GM21619 (cell line): ENCODE data around the gene BTG3.

ENCODE experiments used
- ATAC-seq: cut with Tn5 transposase; IDR thresholded peaks from one replicate; pipeline ENCODE4 v1.9.1; 2021; ENCODE audit not compliant: unreplicated experiment

BTG3 gene

DNA sequence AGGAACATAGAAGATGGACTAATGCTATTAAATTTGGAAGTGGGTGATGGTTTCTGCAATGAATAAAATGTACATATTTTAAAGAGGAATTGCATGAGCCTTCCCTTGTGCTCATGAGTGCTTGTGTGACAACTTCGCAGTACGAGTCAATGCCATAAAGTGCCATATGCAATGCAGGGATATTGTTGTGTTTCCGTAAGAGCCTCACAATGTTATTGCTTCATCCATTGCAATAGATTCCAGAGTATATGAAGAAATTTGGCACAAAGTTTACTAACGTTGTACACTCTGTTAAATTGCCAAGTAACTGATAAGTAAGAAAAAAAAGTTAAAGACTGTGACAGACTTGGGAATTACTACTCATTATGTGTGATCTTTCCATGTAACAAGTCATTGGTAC is 22.3 kb downstream of the BTG3 start:
- ATAC-seq: no peak

DNA sequence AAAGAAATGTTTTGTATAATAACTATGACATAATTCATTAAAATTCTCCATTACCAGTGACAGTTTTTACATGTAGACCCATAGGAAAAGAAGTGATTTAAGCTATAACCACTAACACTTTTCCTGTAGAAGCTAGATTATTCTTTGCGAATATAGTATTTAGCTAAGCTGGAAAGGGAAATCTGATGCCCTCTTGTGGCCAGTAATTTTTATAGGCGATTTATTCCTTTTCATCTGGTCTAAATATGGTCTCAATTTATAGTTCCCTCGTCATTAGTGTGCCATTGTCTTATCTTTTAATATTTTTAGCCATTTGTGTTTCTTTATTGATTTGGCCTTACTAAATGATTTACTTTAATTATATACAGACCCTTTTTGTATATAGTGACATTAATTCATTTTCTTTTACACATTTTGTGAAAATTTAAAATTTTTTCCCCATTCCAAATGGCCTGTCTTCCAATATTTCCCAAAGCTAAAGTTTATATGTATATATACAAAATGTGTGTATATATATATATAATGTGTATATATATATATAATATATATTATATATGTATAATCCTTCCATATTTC is 26.7 kb downstream of the BTG3 start:
- no peak for ATAC-seq

DNA sequence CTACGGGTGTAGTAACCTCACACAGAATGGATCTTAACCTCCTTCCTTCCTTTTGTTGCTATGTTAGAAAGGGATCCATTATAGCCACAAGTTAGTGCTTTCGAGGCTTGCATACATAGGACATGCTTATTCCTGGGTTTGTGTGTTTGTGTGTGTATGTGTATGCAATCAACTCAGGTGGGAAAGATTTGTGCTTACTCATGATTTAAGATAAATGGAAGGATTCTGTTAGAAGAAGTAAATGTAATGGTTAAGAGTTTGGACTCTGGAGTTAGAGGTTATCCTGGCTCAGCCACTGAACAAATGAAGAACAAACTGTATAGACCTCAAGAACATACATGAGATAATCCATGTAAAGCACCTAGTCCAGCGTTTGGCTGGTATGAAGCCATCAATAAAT is 28.8 kb downstream of the BTG3 start:
- no peak for ATAC-seq

DNA sequence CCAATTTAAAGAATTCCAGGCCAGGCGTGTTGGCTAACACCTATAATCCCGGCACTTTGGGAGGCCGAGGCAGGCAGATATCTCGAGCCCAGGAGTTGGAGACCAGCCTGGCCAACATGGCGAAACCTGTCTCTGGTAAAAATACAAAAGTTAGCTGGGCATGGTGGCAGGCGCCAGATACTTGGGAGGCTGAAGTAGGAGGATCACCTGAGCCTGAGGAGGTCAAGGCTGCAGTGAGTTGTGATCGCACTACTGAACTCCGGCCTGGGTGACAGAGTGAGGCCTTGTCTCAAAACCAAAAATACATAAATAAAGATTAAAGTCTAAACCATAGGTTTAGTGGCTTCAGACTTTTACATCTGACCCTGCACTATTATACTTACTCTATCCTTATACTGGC is 32.4 kb downstream of the BTG3 start:
- ATAC-seq: no peak

DNA sequence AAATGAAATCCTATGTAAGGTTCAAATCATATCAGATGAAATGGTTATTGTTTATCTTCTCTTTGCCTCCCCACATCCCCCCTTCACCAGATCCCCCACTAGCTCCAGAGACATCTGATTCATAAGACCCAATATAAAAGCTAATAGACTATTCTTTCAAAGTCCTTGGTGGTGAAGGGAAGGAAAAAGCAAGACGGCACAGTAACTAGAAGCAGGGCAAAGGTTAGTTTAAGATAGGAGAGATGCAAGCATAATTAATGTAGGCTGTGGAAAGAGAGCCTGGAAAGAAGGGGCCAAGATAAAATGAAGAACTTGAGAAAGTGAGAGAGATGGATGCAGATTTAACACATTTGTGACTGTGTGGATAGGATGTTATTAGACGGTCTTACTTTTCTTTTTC is 33.8 kb downstream of the BTG3 start:
- ATAC-seq: no peak

DNA sequence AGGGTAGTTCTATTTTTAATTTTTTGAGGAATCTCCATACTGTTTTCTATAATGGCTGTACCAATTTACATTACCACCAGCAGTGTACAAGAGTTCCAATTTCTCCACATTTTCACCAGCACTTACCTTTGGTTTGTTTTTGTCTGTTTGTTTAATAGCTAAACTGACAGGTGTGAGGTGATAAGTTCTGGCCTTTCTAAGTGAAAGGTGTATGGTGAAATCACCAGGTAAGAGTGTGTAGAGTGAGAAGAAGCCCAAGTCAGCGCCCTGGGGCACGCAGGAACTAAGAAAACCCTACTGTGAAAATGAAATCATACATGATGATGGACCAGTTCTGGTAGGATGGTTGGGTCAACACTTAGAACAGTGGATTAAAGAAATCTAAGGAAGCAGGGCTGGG is 34.5 kb downstream of the BTG3 start:
- no peak for ATAC-seq

DNA sequence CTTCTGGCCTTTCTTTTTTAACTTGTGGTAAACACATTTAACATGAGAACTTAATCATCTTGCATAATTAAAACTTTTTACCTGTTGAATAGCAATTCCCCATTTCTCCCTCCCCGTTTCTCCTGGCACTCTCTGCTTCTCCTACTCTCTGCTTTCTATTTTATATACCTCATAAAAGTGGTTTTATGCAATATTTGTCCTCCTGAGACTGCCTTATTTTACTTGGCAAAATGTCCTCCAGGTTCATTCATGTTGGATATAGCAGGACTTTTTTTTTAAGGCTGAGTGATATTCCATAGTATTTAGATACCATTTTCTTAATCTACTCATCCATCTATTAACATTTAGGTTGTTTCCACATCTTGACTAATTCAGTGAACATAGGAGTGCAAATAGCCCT is 35.0 kb downstream of the BTG3 start:
- ATAC-seq: no peak

DNA sequence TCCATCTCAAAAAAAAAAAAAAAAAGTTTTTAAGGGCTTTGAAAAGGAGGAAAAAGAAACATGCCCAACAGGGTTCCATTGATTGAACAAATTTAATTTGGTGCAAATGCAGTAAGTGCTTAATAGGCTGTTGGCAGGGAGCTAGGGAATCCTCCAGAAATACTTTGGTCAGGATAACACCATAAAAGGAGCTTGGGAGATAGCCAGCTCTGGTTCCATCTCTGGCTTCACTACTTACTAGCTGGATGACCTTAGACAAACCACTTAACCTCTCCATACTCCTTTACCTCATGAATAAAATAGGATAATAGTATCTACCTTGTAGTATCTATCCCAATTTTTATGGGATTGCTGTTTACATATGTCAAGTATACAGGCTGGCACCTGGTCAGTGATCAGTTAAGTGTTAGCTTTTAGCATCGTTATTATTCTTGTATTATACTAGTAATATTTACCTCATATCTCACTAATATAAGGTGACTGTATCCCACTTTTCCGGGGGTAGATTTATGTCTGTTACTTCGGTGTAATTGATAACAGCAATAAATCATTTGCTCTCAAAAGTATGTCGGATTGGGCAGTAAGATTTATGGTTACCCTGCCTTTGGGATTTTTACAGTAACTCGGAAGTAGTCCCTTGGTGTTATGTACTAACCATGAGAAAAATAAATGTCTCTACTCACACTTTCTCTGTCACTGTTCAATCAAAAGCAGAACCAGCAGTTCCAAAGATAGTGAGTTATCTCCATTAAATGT is 36.4 kb downstream of the BTG3 start:
- ATAC-seq: no peak

DNA sequence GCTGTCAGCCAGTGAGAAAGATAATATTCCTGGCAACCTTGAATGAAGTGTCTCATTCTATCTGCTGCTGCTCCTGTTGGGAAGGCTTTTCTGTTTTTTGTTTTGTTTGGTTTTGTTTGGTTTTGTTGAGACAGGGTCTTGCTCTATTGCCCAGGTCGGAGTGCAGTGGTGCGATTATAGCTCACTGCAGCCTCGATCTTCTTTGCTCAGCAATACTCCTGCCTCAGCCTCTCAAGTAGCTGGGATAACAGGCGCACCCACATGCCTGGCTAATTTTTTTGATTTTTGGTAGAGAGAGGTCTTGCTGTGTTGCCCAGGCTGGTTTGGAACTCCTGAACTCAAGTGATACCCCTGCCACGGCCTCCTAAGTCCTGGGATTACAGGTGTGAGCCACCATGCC is 37.6 kb downstream of the BTG3 start:
- ATAC-seq: no peak

DNA sequence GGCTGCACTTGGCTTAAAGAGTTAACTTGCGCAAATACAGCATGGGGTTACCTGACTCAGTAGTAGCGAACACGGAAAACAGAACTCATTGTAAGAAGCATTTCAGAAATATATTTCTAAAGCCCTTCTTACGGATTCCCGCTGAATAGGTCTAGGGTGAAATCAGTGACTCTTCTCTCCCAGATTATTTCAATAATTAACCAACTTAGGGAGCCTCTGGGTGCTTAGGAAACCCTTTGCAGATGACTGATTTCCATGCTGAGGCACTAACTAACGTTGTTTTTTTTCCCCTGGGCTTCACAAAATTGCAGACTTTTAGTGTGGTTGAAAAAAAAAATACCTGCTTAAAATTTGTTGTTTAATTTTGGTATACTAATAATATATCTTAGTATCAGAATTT is 40.3 kb downstream of the BTG3 start:
- ATAC-seq: no peak

DNA sequence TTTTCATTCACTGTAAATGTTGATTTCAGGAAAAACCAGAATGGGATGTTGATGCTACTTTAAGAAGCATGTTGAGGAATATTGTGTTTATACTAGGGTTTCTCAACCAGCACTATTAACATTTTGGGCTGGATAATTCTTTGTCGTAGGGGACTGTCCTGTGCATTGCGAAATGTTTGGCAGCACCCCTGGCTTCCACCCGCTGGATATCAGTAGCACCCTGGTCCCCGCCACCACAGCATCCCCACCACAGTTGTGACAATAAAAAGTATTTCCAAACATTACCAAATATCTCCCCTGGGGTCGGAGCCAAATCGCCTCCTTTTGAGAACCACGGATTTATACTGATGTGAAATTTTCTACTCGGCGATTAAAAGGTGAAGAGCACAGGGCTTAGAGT is 41.9 kb downstream of the BTG3 start:
- no peak for ATAC-seq

DNA sequence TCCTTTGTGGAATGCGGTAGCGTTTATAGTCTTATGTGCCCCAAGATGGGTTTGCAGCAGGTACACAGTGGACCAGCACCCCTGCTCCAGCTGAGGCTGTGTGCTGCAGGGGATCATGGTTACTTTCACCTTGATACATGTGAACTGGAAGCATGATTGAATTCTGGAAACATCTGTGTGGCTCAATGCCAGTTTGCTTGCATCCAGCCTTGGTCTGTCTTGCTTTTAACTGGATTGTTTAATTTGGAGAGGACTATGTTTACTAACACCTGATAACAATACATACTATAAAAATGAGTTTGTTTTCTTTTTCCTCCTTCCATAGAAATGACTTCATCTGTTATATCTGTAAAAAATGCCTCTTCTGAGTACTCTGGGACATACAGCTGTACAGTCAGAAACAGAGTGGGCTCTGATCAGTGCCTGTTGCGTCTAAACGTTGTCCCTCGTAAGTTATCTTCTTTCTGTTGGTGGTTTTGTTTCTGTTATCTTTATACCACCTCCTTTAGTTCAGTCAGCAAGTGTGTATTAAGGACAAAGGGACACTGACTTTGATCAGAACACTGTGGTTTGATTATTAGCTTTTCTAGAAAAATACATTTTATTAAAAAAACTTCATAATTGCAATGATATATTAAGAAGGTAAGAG is 52.2 kb downstream of the BTG3 start:
- no peak for ATAC-seq

DNA sequence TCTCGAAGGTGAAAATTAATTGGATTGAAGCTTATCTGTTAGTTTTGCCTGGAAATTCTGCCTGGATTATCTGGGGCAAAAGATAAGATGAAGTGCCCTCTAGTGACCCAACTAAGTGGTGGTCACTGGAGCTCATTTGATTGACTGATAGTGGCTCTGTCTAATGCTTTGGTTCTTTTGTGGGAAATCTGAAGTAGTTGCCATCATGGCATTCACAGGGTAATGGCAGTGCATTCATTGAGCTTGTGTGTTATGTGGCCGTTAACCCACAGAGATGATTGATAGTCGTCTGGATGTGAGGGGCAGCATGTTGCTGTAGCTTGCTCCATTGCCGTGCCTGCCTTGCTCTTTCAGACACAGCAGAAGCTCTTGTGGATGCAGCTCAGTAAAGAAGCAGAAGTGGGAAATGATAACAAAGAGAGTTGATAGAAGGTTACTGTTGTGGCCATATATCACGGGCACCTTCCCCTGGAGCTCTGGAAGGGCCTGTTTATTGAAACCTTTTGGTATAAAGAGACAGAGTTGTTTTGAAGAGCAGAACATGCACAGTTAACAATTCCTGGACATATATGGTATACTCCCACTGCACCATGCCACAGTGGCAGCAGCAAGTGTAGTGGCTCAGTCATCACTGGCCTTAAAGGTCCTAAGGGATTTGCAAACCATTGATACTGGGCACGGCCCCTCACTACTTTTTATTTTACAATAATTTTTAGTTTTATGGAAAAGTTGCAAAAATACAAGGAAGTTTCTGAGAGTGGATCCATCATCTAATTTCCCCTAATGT is 57.8 kb downstream of the BTG3 start:
- no peak for ATAC-seq

DNA sequence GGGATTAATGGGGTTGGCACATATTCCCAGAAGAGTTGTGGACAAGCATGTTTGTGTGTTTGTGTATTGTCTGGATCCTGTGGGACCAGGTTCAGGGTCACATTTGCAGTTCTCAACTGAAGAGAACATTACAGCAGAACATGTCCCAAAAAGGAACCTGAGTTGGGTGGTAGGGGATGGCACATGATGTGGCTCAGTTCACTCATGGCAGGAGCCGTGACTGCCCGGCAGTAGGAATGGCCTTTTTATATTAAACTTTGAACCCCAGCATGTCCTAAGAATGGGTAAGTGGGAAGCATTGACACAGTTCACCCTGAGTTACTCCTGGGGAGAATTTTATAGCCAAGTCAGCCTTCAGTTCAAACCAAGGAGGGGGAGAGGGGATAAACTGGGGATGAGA is 58.6 kb downstream of the BTG3 start:
- ATAC-seq: no peak

DNA sequence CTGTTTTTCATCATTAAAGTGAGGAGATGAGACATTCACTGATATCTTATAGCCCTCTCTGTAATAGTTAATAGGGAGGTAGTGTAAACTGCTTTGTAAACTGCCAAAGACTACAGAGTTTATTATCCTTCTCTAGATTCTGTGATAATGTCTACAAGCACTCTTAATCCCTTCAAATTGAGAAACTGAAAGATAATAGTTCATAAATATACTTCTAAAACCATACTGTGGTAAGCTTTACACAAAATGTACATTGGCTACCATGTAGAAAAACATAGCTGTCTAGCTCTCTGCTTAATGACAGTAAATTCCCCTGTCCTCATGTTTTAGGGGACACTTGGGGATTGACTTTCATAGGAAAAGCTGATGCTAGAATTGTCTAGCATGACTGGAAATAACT is 60.3 kb downstream of the BTG3 start:
- ATAC-seq: no peak

DNA sequence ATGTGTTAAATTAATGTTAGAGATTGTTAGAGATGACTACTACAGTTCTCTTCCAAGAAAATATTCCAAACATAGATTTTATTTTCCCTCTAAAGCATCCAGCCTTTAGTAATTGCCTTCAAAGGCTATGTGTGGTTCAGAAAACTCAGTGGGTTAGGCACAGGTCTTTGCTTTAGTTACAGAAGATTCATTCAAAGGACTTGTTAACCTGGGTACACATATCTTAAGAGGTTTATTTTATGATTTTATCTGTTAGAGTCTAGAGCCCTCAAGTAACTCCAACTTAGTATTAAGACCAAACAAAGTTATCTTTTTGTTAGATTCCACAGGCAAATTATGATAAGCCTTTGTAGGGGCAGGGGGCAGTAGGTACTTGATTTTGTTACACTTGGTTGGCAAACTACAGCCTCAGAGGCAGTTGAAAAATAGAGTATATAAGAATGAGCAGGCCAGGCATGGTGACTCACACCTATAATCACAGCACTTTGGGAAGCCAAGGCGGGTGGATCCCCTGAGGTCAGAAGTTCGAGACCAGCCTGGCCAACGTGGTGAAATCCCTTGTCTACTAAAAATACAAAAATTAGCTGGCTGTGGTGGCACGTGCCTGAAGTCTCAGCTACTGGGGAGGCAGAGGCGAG is 61.9 kb downstream of the BTG3 start:
- ATAC-seq: no peak

DNA sequence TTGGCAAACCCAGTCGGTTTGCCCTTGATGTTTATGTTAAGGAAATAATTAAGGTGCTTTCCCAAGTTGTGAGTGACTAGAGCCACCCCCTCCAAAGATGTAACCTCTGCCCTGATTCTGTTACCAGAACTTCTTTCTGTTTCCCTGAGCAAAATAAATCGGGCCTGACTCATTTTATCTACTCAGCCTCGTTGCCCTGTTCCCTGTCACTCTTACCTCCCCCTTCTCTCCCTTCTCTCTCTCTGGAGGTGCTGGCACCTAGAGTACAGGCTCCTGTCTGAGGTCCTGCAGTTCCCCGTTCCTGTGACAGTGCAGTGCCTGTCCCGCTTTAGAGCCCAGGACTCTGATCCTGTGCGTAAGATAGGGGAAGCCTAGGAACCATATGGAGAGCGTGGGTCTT is 64.4 kb downstream of the BTG3 start:
- no peak for ATAC-seq

DNA sequence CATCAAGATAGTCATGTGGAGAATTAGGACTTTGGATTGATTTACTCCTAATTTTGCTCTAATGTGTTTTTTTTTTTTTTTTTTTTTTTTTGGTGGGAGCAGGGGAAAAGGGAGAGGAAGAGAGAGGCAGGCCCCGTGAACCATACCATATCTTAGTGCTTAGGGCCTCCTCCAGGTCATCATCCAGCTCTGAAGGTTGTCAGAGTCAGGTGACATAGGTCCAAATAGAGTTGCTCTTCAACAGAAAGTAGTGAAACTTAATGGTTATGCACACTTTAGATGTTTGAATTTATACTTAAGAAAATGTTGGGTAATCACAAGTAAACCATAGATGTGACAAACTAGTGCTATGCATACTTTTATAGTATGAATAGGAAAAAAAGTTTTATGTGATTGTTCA is 67.7 kb downstream of the BTG3 start:
- no peak for ATAC-seq
